ENCODE measurements around the gene SH3PXD2A.

The SH3PXD2A gene

GRCh38 chr10:103757531-103758293 lies 97.7 kb downstream of the SH3PXD2A start:
- no peak for TF ChIP-seq POLR2A (IDR thresholded peaks at IDR 0.05; ENCODE audit: low read depth, low read length)
- DNase-seq (ENCODE audit: insufficient read length, low spot score) (peak; percentile 72), FAIRE-seq (peak; percentile 36)

GRCh38 chr10:103756277-103756869 lies 99.0 kb downstream of the SH3PXD2A start:
- FAIRE-seq (no peak), DNase-seq (ENCODE audit: insufficient read length, low spot score) (no peak)
- no peak for TF ChIP-seq POLR2A (IDR thresholded peaks at IDR 0.05; ENCODE audit: low read depth, low read length)

GRCh38 chr10:103752680-103753248 lies 102.6 kb downstream of the SH3PXD2A start:
- TF ChIP-seq POLR2A (IDR thresholded peaks at IDR 0.05; ENCODE audit: low read depth, low read length), result no peak
- FAIRE-seq (no peak), DNase-seq (ENCODE audit: insufficient read length, low spot score) (no peak)

GRCh38 chr10:103751667-103752290 lies 103.6 kb downstream of the SH3PXD2A start:
- DNase-seq (ENCODE audit: insufficient read length, low spot score), result no peak
- TF ChIP-seq POLR2A (IDR thresholded peaks at IDR 0.05; ENCODE audit: low read depth, low read length), result no peak
- no peak for FAIRE-seq

- DNase-seq (ENCODE audit: insufficient read length, low spot score), result no peak
- no peak for TF ChIP-seq POLR2A (IDR thresholded peaks at IDR 0.05; ENCODE audit: low read depth, low read length)
- no peak for FAIRE-seq
These were observed 104.5 kb downstream of the SH3PXD2A start for GRCh38 chr10:103750836-103751235.

- DNase-seq (ENCODE audit: insufficient read length, low spot score) (no peak), FAIRE-seq (no peak)
- no peak for TF ChIP-seq POLR2A (IDR thresholded peaks at IDR 0.05; ENCODE audit: low read depth, low read length)
These were observed 105.6 kb downstream of the SH3PXD2A start for GRCh38 chr10:103749779-103750178.

- DNase-seq (ENCODE audit: insufficient read length, low spot score) (no peak), FAIRE-seq (no peak)
- no peak for TF ChIP-seq POLR2A (IDR thresholded peaks at IDR 0.05; ENCODE audit: low read depth, low read length)
These were observed 107.4 kb downstream of the SH3PXD2A start for GRCh38 chr10:103748020-103748419.

- DNase-seq (ENCODE audit: insufficient read length, low spot score), result no peak
- no peak for TF ChIP-seq POLR2A (IDR thresholded peaks at IDR 0.05; ENCODE audit: low read depth, low read length)
- FAIRE-seq, result no peak
These were observed 108.0 kb downstream of the SH3PXD2A start for GRCh38 chr10:103747193-103747865.

- no peak for TF ChIP-seq POLR2A (IDR thresholded peaks at IDR 0.05; ENCODE audit: low read depth, low read length)
- FAIRE-seq (no peak), DNase-seq (ENCODE audit: insufficient read length, low spot score) (no peak)
These were observed 108.8 kb downstream of the SH3PXD2A start for GRCh38 chr10:103746598-103746997.

- FAIRE-seq (no peak), DNase-seq (ENCODE audit: insufficient read length, low spot score) (peak; percentile 41)
- TF ChIP-seq POLR2A (IDR thresholded peaks at IDR 0.05; ENCODE audit: low read depth, low read length), result no peak
These were observed 109.8 kb downstream of the SH3PXD2A start for GRCh38 chr10:103745341-103746247.

- no peak for FAIRE-seq
- no peak for DNase-seq (ENCODE audit: insufficient read length, low spot score)
- TF ChIP-seq POLR2A (IDR thresholded peaks at IDR 0.05; ENCODE audit: low read depth, low read length), result no peak
These were observed 112.6 kb downstream of the SH3PXD2A start for GRCh38 chr10:103742824-103743223.

GRCh38 chr10:103740611-103741010 lies 114.8 kb downstream of the SH3PXD2A start:
- TF ChIP-seq POLR2A (IDR thresholded peaks at IDR 0.05; ENCODE audit: low read depth, low read length), result no peak
- FAIRE-seq, result no peak
- DNase-seq (ENCODE audit: insufficient read length, low spot score), result no peak

All from H54 (cell line).